Progenitor cell of endocrine pancreas (in vitro differentiated cells): Measurements from ENCODE around the gene RFX7. TPM values are rescaled to one million over a fixed set of nuclear protein-coding genes. Genes with fewer than 3 reads are reported as not detected.

ENCODE experiments used
- DNase-seq: peaks from one replicate; pipeline ENCODE4 v3.0.0; 2021; ENCODE audit warnings: low spot score; ENCODE audit not compliant: unreplicated experiment
- H3K27ac Mint-ChIP-seq: 2 replicates; pipeline ENCODE4 v1.8.0; 2021; ENCODE audit warnings: mild to moderate bottlenecking, moderate library complexity, mixed read lengths
- H3K27me3 Mint-ChIP-seq: 2 replicates; pipeline ENCODE4 v1.8.0; 2021; ENCODE audit warnings: mixed read lengths
- H3K36me3 Mint-ChIP-seq: 2 replicates; pipeline ENCODE4 v1.8.0; 2022; ENCODE audit warnings: mixed read lengths; ENCODE audit not compliant: insufficient read depth
- H3K4me1 Mint-ChIP-seq: 2 replicates; pipeline ENCODE4 v1.8.0; 2021; ENCODE audit warnings: low read depth, mixed read lengths
- H3K4me3 Mint-ChIP-seq: 2 replicates; pipeline ENCODE4 v1.8.0; 2021; ENCODE audit warnings: low read depth, mild to moderate bottlenecking, moderate library complexity, mixed read lengths
- H3K9me3 Mint-ChIP-seq: 2 replicates; pipeline ENCODE4 v1.8.0; 2021; ENCODE audit warnings: low read depth, mixed read lengths
- total RNA-seq: library from RNA; stranded (reverse); gene quantifications from 2 replicates; pipeline ENCODE4 v1.2.1, GENCODE V29; 2021
- TF ChIP-seq, protein P1 (sequence below): fragments of 200-600 bp; sonication (generic); IDR thresholded peaks from one replicate; pipeline ENCODE4 v1.5.0; 2021; ENCODE audit warnings: antibody characterized with exemption, mild to moderate bottlenecking; ENCODE audit not compliant: unreplicated experiment

The RFX7 gene
- total RNA-seq, 1 donor from 2014 or later: 33.6 TPM

DNA sequence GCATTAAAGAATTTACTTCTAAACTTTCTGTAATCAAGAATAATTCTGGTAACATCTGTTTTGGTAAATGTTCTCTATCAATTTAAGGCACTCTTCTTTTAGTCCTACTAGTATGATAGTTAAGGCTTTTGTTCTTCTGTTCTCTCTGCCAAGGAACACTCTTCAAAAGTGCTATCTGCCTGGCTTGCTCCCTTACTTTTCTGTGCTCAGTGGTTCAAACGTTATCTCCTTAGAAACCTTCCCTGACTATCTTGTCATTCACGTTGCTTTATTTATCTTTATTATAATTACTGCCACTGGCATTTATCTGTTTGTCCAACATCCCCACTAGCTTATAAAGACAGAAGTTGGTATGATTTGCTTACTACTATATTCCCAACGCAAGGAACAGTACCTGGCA, 59.2 kb downstream of the RFX7 start:
- H3K9me3 Mint-ChIP-seq: peaks cover 18% of the 10 kb centered on the region
- TF ChIP-seq, protein P1, sequence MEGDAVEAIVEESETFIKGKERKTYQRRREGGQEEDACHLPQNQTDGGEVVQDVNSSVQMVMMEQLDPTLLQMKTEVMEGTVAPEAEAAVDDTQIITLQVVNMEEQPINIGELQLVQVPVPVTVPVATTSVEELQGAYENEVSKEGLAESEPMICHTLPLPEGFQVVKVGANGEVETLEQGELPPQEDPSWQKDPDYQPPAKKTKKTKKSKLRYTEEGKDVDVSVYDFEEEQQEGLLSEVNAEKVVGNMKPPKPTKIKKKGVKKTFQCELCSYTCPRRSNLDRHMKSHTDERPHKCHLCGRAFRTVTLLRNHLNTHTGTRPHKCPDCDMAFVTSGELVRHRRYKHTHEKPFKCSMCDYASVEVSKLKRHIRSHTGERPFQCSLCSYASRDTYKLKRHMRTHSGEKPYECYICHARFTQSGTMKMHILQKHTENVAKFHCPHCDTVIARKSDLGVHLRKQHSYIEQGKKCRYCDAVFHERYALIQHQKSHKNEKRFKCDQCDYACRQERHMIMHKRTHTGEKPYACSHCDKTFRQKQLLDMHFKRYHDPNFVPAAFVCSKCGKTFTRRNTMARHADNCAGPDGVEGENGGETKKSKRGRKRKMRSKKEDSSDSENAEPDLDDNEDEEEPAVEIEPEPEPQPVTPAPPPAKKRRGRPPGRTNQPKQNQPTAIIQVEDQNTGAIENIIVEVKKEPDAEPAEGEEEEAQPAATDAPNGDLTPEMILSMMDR: no peak
- peaks cover 12% of the 10 kb centered on the region for H3K4me1 Mint-ChIP-seq
- DNase-seq: no peak
- H3K4me3 Mint-ChIP-seq: no peak overlapping the region
- H3K36me3 Mint-ChIP-seq: peaks cover 9% of the 10 kb centered on the region
- H3K27ac Mint-ChIP-seq: no peak overlapping the region
- H3K27me3 Mint-ChIP-seq: no peaks in the 10 kb centered on the region

- H3K27ac Mint-ChIP-seq: no peak overlapping the region
Measured at GRCh38 chr15:56180851-56181250, 62.8 kb downstream of the RFX7 start.

GRCh38 chr15:56176996-56177395, 66.7 kb downstream of the RFX7 start:
- Mint-ChIP-seq H3K9me3 (no peaks in the 10 kb centered on the region), H3K27ac (peak overlapping the region; percentile 12), H3K4me1 (peaks cover 9% of the 10 kb centered on the region), H3K27me3 (no peaks in the 10 kb centered on the region), H3K4me3 (no peak overlapping the region), H3K36me3 (peaks cover 13% of the 10 kb centered on the region)
- TF ChIP-seq, protein P1: no peak
- DNase-seq: no peak

More at GRCh38 chr15:56180851-56181250, 62.8 kb downstream of the RFX7 start:
- DNase-seq: no peak
- Mint-ChIP-seq H3K27me3 (no peaks in the 10 kb centered on the region), H3K4me1 (peaks cover 3% of the 10 kb centered on the region), H3K9me3 (peaks cover 18% of the 10 kb centered on the region), H3K36me3 (peaks cover 10% of the 10 kb centered on the region), H3K4me3 (no peak overlapping the region)
- TF ChIP-seq, protein P1: no peak

DNA sequence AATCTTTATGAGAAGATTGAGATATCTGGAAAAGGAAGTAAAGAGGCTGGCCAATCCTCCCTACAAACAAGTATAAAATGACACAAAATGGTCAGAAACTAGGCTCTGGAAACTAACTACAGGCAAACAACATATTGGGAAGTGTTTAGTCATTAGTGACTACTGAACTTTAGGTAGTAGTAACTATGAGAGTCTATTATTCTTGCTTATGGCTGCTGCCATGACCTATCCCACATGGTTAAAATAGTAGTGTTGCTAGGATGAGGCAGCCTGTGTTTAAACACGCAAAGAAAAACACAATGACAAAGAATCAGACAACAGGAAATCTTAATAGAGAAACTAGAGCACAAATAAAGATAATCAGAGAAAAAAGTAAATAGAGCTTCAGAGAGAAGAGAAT, 67.9 kb downstream of the RFX7 start:
- DNase-seq: no peak
- H3K27ac Mint-ChIP-seq: peak overlapping the region; percentile 9

DNA sequence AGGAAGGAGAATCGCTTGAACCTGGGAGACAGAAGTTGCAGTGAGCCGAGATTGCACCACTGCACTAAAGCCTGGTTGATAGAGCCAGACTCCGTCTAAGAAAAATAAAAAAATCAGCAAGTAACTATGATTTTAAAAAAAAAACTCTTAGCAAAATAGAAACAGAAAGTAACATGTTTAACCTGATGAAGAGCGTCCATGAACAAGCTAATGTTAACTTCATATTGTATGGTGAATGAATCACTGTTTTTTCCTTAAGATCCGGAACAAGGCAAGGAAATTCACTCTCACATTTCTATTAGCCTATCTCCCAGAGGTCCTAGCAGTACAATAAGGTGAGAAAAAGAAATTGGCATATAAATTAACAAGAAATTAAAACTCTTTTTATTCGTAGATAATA, 69.0 kb downstream of the RFX7 start:
- Mint-ChIP-seq H3K9me3 (peaks cover 4% of the 10 kb centered on the region), H3K36me3 (peaks cover 26% of the 10 kb centered on the region), H3K4me1 (peaks cover 9% of the 10 kb centered on the region), H3K27me3 (no peaks in the 10 kb centered on the region), H3K27ac (no peak overlapping the region), H3K4me3 (no peak overlapping the region)
- DNase-seq: no peak
- TF ChIP-seq, protein P1: no peak

More for the DNA sequence above, 67.9 kb downstream of the RFX7 start:
- Mint-ChIP-seq H3K27me3 (no peaks in the 10 kb centered on the region), H3K4me3 (no peak overlapping the region), H3K36me3 (peaks cover 23% of the 10 kb centered on the region), H3K9me3 (peaks cover 4% of the 10 kb centered on the region), H3K4me1 (peaks cover 9% of the 10 kb centered on the region)
- TF ChIP-seq, protein P1: no peak
